HG03442 (cell line): ENCODE data around the gene CHST15.

Source experiments
- ATAC-seq: cut with Tn5 transposase; IDR thresholded peaks from one replicate; pipeline ENCODE4 v1.9.1; 2021; ENCODE audit warnings: mild to moderate bottlenecking, moderate library complexity; ENCODE audit not compliant: unreplicated experiment

Gene CHST15

GRCh38 chr10:124001391-124002148, 91.8 kb downstream of the CHST15 start:
- no peak for ATAC-seq

- ATAC-seq, result no peak
Measured at GRCh38 chr10:124000792-124001201, 92.6 kb downstream of the CHST15 start.

GRCh38 chr10:123999956-124000615, 93.3 kb downstream of the CHST15 start:
- no peak for ATAC-seq

GRCh38 chr10:123999261-123999660, 94.1 kb downstream of the CHST15 start:
- no peak for ATAC-seq

- no peak for ATAC-seq
Measured at GRCh38 chr10:123998197-123999141, 94.9 kb downstream of the CHST15 start.

- no peak for ATAC-seq
Measured at GRCh38 chr10:123997486-123998196, 95.8 kb downstream of the CHST15 start.

- ATAC-seq, result no peak
Measured at GRCh38 chr10:123997013-123997412, 96.4 kb downstream of the CHST15 start.

- no peak for ATAC-seq
Measured at GRCh38 chr10:123996302-123996701, 97.1 kb downstream of the CHST15 start.

GRCh38 chr10:123995461-123996131, 97.8 kb downstream of the CHST15 start:
- ATAC-seq, result no peak

GRCh38 chr10:123995082-123995460, 98.3 kb downstream of the CHST15 start:
- no peak for ATAC-seq

- peak; percentile 42 for ATAC-seq
Measured at GRCh38 chr10:123994417-123995081, 98.8 kb downstream of the CHST15 start.

GRCh38 chr10:123993534-123994416, 99.6 kb downstream of the CHST15 start:
- no peak for ATAC-seq

- ATAC-seq, result no peak
Measured at GRCh38 chr10:123991611-123992570, 101.5 kb downstream of the CHST15 start.

- ATAC-seq, result no peak
Measured at GRCh38 chr10:123990889-123991288, 102.5 kb downstream of the CHST15 start.

- ATAC-seq, result no peak
Measured at GRCh38 chr10:123988694-123989093, 104.7 kb downstream of the CHST15 start.

GRCh38 chr10:123986736-123987135, 106.7 kb downstream of the CHST15 start:
- no peak for ATAC-seq

- no peak for ATAC-seq
Measured at GRCh38 chr10:123974406-123974805, 119.0 kb downstream of the CHST15 start.
